GM19023 (cell line): ENCODE data around the gene SPATA31E1.
"Not testable (repeated sequence)": the region's sequence is repeated elsewhere in the genome, so short reads cannot be mapped to it uniquely, and the experiment has no call there.

ENCODE experiments used
- ATAC-seq: cut with Tn5 transposase; IDR thresholded peaks from one replicate; pipeline ENCODE4 v1.9.1; 2021; ENCODE audit warnings: mild to moderate bottlenecking, moderate library complexity; ENCODE audit not compliant: unreplicated experiment

Gene SPATA31E1

GRCh38 chr9:87919013-87919412 is 36.3 kb downstream of the SPATA31E1 start:
- ATAC-seq: not testable (repeated sequence)

- ATAC-seq: not testable (repeated sequence)
These were observed 38.9 kb downstream of the SPATA31E1 start for GRCh38 chr9:87921561-87921960.

GRCh38 chr9:87923012-87923411 is 40.3 kb downstream of the SPATA31E1 start:
- ATAC-seq: not testable (repeated sequence)

DNA sequence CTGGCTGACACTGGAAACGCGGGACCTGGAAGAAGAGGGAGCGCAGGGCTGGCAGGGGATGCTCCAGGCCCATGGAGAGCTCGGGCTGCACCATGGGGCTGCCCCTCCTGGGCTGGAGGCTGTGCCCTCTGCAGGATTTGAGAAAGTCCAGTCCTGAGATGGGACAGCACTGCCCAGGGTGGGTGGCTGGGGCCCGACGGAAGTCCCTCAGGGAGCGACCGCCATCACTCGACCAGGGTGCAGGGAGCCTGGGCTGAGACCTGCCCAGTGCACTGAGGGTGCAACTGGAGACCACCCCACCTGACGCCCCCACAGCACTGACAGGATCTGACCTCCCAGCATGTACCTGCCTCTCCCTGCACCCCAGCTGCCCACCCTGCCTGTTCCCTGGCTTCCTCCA is 42.2 kb downstream of the SPATA31E1 start:
- not testable (repeated sequence) for ATAC-seq

DNA sequence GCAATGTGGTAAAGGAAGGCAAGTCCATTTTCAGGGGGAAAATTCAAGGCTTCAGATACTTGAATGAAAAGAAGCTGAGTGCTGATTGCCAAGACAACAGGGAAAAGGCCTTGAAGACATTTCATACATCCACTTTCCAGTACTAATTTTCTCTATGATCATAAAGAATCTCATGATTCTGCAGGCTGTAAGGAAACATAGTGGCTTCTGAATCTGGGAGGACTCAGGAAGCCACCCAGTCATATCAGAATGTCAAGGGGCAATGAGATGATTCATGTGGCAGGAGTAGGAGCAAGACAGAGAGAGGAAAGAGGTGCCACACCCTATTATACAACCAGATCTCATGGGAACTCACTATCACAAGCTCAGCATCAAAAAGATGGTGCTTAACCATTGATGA is 46.5 kb downstream of the SPATA31E1 start:
- not testable (repeated sequence) for ATAC-seq

DNA sequence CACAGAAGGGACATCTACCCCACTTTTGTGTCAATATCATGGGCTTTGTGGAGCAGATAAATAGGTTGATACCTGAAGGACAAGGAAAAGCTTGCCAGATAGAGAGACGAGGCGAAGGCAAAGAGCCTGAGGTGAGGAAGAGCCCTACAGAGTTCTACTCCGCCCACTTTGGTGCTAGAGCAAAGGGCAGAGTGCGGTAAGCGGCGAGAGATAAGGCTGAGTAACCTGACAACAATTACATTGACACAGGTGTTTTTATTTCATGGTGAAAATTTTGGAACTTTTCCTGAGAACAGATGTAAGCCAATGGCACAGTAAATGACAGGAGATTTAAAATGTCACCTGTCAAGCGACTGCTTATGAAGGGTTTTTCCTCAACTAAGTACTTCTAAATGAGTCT is 51.8 kb downstream of the SPATA31E1 start:
- not testable (repeated sequence) for ATAC-seq

DNA sequence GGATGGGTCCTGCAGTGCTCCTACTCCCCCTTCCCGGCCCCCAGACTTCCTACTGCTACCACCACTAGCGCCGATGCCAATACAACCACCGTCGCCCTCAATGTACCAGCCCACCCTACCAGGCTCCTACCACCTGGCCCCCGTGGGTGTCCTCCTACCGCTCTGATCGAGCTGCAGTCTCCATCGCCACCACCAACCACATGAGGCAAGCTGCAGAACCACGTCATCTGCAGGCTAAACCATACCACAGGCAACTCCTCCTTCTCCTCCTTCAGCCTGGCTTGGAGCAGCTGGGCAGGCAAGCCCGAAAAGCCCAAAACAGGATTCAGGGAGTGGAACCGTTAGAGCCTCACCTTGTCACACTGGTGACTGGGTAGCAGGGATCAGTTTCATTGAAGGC is 54.7 kb downstream of the SPATA31E1 start:
- not testable (repeated sequence) for ATAC-seq

- ATAC-seq: not testable (repeated sequence)
These were observed 55.2 kb downstream of the SPATA31E1 start for GRCh38 chr9:87937918-87938317.

DNA sequence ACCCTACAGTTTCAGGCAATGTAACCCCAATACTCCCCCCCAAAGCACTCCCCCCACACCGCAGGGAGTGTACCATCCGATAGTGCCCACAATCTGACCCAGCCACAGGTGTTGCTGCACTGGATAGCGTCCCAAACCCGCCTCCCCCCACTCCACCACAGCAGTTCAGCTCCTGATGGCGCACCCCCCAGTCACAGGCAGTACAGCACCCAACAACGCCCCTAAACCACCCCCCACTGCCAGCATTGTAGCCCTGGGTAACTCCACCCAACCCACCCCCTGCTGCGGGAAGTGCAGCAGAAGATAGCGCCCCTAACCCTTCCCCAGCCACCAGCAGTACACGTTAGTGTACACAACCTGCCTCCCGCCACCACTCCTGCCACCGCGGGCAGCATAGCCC is 55.7 kb downstream of the SPATA31E1 start:
- not testable (repeated sequence) for ATAC-seq
